Nucleus accumbens (tissue), 56 donors: ENCODE results near the gene ZNF668.
A peak's percentile ranks its signal among the peaks of the same experiment; 100 is the strongest.

Experiments used
- DNase-seq, 56 donors: peaks; one replicate each; lab custom pipeline; 2025; lab: John Stamatoyannopoulos, UW

Gene ZNF668

DNA sequence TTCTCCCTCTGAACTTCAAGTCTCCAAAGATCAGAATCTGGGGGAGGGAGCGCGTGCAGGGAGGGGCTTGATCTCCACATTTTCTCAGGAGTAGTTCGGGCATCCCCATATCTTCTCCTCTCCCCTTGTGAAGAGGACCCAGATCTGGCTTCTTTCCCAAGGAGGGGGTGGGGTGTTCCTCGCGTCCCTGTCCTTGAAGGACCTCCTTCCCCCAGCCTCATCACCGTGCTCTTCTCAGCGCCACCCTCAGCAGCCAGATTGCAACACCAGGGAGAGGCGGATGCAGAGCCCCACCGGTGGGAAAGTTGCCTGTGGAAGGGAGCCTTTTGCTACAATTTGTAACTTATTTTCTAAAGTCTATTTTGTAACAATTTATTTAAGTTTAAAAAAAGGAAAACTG is 9.0 kb upstream of the ZNF668 start:
- DNase-seq = no peak

DNA sequence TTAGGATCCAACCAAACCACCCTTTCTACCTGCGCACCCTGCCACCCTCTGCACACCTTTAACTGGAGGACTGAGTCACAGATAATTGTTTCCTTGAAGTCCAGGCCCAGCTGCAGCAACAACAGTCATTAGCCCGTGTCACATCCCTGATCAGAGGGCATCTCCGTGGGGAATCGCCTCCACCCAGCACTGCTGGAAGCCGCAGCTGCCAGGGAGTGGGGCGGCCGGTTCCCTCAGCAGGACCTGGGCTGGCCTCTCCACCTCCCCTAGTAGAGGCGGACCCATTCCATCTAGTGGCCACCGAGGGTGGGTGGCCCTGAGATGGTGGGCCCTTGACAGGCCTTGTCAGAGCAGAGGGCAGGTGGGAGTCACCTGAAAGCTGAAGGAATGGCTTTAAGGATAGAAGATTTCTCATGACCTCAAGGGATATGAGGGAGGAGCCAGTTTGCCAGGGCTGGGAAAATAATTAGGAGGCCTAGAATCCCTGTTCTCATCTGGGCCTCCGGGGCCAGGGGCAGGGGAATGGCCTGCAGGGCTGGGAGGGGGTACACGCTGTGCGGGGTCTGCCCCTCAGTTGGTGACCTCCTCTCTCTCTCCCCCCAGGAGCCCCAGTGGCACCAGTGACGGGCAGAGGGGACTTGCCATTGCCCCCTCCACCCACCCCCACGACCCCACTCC is 8.5 kb upstream of the ZNF668 start:
- no peak for DNase-seq

DNA sequence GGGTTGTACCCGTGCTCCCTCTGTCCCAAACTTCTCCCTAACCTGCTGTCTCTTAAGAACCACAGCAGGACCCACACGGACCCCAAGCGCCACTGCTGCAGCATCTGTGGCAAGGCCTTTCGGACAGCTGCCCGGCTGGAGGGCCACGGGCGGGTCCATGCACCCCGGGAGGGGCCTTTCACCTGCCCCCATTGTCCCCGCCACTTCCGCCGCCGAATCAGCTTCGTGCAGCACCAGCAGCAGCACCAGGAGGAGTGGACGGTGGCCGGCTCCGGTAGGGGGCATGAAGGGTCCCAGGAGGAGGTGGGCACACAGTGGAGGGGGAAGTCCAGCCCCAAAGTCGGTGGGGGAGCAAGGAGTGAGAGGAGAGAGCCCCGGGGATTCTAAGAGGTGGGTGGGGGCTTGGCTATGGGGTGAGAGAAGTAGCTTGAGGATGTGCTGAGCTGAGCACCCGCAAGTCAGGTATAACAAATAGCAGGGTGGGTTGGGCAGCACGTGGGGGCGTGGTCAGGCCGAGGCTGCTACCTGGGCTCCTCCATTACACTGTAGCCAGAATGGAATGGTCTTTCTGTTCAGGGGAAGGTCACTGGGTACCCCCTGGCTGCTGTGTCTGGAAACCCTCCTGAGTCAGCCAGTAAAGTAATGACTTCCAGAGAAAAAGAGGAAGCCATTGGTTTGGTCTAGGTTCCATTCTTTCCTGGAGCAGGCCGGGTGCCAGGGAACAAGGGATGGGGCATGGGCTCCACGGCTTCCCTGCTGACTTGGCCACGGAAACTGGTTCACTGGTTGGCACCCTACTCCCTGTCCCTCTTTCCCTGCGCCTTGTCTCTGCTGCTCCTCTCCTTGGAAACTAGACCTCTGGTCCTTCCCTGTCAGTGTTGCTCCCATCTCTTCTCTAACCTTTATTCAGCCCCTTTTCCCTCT is 7.7 kb upstream of the ZNF668 start:
- peak in 18 of 56 donors; percentile 0 to 61 (median 23) for DNase-seq

DNA sequence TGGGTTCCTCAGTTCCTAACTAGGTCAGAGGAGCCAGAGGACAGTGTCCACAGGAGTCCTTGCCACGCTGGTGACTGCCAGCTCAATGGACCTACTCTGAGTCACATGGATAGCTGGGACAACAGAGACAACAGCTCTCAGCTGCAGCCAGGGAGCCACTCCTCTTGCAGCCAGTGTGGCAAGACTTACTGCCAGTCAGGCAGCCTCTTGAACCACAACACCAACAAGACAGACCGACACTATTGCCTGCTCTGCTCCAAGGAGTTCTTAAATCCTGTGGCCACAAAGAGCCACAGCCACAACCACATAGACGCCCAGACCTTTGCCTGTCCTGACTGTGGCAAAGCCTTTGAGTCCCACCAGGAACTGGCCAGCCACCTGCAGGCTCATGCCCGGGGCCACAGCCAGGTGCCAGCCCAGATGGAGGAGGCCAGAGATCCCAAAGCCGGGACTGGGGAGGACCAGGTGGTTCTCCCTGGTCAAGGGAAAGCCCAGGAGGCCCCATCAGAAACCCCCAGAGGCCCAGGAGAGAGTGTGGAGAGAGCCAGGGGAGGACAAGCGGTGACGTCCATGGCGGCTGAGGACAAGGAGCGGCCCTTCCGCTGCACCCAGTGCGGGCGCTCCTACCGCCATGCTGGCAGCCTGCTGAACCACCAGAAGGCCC is 6.8 kb upstream of the ZNF668 start:
- no peak for DNase-seq

DNA sequence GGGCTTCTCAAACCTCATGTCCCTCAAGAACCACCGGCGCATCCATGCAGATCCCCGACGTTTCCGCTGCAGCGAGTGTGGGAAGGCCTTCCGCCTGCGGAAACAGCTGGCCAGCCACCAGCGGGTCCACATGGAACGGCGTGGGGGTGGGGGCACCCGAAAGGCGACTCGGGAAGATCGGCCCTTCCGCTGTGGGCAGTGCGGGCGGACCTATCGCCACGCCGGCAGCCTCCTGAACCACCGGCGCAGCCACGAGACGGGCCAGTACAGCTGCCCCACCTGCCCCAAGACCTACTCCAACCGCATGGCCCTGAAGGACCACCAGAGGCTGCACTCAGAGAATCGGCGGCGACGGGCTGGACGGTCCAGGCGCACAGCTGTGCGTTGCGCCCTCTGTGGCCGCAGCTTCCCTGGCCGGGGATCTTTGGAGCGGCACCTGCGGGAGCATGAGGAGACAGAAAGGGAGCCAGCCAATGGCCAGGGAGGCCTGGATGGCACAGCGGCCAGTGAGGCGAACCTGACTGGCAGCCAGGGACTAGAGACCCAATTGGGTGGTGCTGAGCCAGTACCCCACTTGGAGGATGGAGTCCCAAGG is 6.1 kb upstream of the ZNF668 start:
- no peak for DNase-seq

DNA sequence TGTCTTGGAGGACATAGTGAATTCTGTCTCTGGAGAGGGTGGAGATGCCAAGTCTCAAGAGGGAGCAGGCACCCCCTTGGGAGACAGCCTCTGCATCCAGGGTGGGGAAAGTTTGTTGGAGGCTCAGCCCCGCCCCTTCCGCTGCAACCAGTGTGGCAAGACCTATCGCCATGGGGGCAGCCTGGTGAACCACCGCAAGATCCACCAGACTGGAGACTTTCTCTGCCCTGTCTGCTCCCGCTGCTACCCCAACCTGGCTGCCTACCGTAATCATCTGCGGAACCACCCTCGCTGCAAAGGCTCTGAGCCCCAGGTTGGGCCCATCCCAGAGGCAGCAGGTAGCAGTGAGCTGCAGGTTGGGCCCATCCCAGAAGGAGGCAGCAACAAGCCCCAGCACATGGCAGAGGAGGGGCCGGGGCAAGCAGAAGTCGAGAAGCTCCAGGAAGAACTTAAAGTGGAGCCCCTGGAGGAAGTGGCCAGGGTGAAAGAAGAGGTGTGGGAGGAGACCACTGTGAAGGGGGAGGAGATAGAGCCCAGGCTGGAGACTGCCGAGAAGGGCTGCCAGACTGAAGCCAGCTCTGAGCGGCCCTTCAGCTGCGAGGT is 5.4 kb upstream of the ZNF668 start:
- DNase-seq = no peak

DNA sequence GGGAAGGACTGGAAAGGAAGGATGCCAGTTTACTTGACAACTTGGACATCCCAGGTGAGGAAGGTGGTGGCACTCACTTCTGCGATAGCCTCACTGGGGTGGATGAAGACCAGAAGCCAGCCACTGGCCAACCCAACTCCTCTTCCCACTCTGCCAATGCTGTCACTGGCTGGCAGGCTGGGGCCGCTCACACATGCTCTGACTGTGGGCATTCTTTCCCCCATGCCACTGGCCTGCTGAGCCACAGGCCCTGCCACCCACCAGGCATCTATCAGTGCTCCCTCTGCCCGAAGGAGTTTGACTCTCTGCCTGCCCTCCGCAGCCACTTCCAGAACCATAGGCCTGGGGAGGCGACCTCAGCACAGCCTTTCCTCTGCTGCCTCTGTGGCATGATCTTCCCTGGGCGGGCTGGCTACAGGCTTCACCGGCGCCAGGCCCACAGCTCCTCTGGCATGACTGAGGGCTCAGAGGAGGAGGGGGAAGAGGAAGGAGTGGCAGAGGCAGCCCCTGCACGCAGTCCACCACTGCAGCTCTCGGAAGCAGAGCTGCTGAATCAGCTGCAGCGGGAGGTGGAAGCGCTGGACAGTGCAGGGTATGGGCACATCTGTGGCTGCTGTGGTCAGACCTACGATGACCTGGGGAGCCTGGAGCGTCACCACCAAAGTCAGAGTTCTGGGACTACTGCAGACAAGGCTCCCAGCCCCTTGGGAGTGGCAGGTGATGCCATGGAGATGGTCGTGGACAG is 4.7 kb upstream of the ZNF668 start:
- DNase-seq = no peak

DNA sequence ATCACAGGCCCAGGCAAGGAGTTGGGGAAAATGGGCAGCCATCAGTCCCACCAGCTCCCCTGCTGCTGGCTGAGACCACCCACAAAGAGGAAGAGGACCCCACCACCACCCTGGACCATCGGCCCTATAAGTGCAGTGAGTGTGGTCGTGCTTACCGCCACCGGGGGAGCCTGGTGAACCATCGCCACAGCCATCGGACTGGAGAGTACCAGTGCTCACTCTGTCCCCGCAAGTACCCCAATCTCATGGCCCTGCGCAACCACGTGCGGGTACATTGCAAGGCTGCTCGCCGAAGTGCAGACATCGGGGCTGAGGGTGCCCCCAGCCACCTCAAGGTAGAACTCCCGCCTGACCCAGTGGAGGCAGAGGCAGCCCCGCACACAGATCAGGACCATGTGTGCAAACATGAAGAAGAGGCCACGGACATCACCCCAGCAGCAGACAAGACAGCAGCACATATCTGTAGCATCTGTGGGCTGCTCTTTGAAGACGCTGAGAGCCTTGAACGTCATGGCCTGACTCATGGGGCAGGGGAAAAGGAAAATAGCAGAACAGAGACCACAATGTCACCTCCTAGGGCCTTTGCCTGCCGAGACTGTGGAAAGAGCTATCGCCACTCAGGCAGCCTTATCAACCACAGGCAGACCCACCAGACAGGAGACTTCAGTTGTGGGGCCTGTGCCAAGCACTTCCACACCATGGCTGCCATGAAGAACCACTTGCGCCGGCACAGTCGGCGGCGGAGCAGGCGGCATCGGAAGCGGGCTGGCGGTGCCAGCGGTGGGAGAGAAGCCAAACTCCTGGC is 3.8 kb upstream of the ZNF668 start:
- DNase-seq = no peak

DNA sequence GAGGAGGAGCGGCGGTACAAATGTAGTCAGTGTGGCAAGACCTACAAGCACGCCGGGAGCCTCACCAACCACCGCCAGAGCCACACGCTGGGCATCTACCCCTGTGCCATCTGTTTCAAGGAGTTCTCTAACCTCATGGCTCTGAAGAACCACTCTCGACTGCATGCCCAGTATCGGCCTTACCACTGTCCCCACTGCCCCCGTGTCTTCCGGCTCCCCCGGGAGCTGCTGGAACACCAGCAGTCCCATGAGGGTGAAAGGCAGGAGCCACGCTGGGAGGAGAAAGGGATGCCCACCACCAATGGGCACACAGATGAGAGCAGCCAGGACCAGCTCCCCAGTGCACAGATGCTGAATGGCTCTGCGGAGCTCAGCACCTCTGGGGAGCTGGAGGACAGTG is 3.0 kb upstream of the ZNF668 start:
- DNase-seq = no peak

DNA sequence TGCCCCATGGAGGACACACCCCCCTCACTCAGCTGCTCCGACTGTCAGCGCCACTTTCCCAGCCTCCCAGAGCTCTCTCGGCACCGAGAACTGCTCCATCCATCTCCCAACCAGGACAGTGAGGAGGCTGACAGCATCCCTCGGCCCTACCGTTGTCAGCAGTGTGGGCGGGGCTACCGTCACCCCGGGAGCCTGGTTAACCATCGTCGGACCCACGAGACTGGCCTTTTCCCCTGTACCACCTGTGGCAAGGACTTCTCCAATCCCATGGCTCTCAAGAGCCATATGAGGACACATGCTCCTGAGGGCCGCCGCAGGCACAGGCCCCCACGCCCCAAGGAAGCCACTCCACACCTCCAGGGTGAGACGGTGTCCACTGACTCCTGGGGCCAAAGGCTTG is 2.3 kb upstream of the ZNF668 start:
- DNase-seq = no peak

DNA sequence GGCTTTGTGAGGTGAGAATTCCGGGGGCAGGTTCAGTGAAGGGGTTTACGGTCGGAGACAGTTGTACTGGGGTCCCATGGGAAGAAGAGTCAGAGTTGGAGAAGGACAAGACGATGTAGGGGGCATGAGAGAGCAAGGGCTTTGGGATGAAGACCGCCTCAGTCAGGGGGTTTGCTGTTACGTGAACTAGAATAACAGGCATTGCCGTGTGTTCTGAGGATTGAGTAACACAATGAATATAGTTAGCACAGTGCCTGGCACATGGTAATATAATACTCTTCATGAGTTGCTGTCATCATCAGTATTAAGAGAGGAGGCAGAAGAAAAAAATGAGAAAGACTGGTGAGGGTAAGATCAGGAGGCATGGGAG is 759 bp upstream of the ZNF668 start:
- DNase-seq = no peak

DNA sequence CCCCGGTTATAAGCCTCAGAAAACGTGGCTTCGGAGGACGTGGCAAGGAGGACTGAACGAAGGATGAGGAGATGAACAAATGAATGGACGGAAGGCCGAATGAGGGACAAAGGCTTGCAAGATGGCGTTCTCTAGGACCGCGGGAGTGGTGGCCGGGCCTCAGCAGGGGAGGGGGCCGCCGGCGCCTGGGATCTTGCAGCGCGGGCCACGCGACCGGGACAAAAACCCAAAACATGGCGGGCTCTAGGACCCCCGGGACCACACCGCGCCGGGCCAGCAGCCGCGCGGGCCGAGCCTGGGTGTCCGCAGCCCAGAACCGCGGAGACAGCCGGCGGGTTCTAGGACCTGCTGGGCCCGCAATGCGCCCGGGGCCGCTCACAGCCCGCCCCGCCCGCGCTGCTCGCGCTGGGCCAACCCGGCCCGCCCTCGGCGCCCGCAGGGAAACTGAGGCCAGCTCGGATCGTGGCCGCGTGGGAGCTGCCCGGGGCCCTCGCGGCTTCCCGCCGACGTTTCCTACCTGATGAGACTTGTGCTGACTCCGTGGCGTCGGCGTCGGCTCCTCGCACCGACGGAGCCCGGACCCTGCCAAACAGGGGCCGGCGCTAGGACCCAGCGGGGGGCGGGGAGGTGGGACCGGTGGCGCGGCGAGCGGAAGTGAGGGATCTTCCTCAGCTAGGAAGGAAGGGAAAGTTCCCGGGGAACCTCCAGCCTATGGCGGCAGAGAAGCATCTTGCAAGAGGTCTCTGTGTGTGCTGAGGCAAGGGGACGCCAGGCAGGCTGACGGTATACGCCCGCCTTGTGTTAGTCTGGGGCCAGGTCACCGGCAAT is 684 bp downstream of the ZNF668 start:
- DNase-seq = peak; percentile 51 to 95 (median 88)

DNA sequence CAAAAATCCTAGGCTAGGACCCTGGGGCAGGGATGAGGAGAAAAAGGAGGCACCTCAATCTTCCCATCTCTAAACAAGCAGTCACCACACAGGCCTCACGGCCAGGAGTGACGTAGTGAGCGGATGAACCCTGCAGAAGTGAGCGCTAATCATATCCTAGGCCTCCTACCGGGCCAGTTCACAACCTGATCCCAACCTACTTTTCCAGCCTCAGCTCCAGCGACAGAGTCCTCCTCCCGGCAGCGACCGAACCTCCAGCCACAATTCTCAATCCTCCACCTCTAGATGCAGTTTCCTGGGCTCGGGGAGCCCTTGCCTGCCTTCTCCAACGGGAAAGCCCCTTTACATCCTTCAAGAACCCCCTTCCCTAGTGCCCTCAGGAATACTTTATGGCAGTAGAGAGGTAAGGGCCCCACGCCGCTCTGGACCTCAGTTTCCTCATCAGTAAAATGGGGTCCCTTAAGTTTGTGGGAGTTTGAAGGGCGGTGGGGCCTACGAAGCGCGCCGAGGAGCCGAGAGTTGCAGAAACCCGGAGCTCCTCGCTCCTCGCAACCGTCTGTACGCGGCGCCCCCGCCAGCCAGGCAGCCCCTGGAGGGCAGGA is 1.4 kb downstream of the ZNF668 start:
- DNase-seq = peak in 11 of 56 donors; percentile 8 to 45 (median 21)

DNA sequence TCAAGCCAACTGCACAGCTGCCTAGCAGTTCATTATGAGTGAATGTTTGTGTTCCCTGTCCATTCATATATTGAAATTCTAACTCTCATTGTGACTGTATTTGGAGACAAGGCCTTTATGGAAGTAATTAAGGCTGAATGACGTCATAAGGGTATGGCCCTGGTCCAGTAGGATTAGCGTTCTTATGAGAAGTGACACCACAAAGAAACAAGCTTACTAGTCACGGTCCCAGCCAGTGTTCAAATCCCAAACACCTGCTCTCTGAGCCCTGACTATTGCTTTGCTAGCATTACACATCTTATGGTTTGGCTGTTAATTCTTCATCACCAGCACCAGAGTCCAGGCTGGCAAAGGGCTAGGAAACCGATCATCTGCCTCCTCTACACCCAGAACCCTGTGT is 2.2 kb downstream of the ZNF668 start:
- no peak for DNase-seq

DNA sequence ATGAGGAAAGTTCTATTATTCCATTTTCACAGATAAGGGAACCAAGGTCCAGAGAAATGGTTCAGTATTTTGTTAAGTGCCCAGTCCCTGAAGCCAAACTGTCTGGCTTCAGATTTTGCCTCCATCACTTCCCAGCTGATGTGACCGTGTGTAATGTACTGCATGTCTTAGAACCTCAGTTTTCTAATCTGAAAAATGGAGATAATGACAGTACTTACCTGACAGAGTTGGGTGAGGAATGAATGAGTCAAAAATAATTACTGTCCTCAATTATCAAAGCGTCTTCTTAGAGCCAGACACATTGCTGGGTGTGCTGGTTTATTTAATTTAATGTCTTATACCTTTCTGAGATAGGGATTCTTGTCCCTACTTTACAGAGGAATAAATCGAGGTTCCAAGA is 6.7 kb downstream of the ZNF668 start:
- DNase-seq = no peak

DNA sequence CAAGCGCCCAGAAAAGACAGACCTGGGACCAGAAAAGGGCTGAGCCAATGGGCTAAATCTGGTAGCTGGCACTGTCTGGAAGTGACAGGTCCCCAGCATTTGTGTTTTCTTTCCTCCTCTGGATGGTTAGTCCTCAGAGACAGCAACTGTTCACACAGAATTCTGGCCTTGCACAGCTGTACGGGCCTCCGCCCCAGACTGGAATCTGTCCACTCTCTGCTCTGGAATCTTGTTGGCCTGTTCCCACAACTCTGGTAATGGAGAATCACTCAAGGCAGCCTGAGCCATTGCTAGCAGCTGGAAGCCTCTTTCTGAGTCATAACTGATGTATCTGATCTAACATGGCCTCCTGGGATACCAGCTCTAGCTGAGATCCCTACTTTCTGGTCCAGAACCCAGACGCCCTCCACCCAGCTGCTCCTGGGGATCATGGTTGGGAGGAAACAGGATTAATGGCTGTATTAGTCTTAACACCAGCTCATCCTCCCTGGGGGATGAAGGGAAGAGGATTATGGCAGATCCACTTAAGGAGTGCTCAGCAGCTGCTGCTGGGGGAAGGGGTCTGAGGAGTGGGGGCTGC is 9.1 kb downstream of the ZNF668 start:
- no peak for DNase-seq

DNA sequence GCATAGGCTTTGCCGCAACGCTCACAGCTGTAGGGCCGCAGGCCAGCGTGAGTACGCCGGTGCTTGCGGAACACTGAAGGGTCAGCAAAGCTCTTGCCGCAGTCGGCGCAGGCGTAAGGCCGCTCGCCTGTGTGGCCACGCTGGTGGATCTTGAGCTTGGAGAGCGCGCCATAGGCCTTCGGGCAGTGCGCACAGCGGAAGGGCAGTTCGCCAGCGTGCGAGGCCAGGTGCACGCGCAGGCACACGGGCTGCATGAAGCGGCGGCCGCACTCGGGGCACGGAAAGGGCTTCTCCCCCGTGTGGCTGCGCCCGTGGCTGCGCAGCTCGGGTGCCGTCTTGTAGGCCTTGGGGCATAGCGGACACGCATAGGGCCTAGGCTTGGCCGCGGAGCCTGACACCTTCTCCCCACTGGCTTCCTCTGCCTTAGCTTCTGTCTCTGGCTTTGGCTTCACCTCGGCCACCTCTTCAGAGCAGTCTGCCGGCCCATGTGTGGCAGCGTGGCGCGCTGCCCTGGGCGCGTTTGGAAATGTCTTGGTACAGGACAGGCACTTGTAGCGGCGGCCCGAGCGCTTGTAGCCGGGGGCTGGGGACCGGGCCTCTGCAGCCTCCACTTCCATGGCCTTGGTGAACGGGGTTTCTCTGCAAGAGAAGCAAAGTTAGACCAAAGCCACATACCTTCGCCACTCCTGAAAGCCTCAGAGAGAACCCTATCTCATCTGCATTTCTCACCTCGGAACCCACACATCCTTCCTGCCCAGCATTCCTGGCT is 10.0 kb downstream of the ZNF668 start:
- no peak for DNase-seq
